Mammary epithelial cell (primary cell): ENCODE data around the gene GDPD3.

Experiments
- CTCF ChIP-seq, 2 donors: IDR thresholded peaks in 1 of 2; conservative IDR thresholded peaks in 1 of 2; 2 replicates each; pipeline ENCODE4 v1.5.1; 2011 to 2012; ENCODE audit warnings: inconsistent platforms in 2 of 2, low read length in 2 of 2, mild to moderate bottlenecking in 2 of 2, control low read depth in 1 of 2, low read depth in 1 of 2; ENCODE audit not compliant: insufficient read depth in 1 of 2; ENCODE audit errors: extremely low read depth in 1 of 2
- EZH2 ChIP-seq: IDR thresholded peaks from 2 replicates; pipeline ENCODE4 v1.6.1; 2012; ENCODE audit warnings: low read length, inconsistent platforms, borderline replicate concordance

GRCh38 chr16:30114411-30114810 is 1.1 kb upstream of the GDPD3 start:
- TF ChIP-seq CTCF (conservative IDR thresholded peaks at IDR 0.05 in 1 of 2, IDR thresholded peaks at IDR 0.05 in 1 of 2; ENCODE audit: extremely low read depth in 1 of 2, insufficient read depth in 1 of 2, low read depth in 1 of 2, low read length in 2 of 2) (no peak), EZH2 (no peak)
